Smooth muscle cell (in vitro differentiated cells): Measurements from ENCODE around the gene SH3PXD2A. TPM values are rescaled to one million over a fixed set of nuclear protein-coding genes. Genes with fewer than 3 reads are reported as not detected.
"Not testable (repeated sequence)": the region's sequence is repeated elsewhere in the genome, so short reads cannot be mapped to it uniquely, and the experiment has no call there.

Source experiments
- DNase-seq: peaks from one replicate; lab custom pipeline; 2025; ENCODE audit not compliant: unreplicated experiment; lab: John Stamatoyannopoulos, UW
- H2AFZ ChIP-seq: fragments of 200-600 bp; sonication (generic); 2 replicates; pipeline ENCODE4 v1.6.0; 2016; ENCODE audit warnings: antibody characterized with exemption, low read depth, mild to moderate bottlenecking
- H3F3A ChIP-seq: fragments of 200-600 bp; sonication (generic); 2 replicates; pipeline ENCODE4 v1.6.0; 2017; ENCODE audit warnings: antibody characterized with exemption, low read depth
- H3K27ac ChIP-seq: fragments of 200-600 bp; sonication (generic); 2 replicates; pipeline ENCODE4 v1.5.1; 2016; ENCODE audit warnings: low read depth, mild to moderate bottlenecking
- H3K27me3 ChIP-seq: fragments of 200-600 bp; sonication (generic); 2 replicates; pipeline ENCODE4 v1.6.1; 2016; ENCODE audit warnings: low read depth, mild to moderate bottlenecking
- H3K36me3 ChIP-seq: fragments of 200-600 bp; sonication (generic); 2 replicates; pipeline ENCODE4 v1.5.1; 2016; ENCODE audit warnings: low read depth
- H3K4me1 ChIP-seq: fragments of 200-600 bp; sonication (generic); 2 replicates; pipeline ENCODE4 v1.5.1; 2016; ENCODE audit warnings: low read depth
- H3K4me2 ChIP-seq: fragments of 200-600 bp; sonication (generic); 2 replicates; pipeline ENCODE4 v1.6.0; 2016; ENCODE audit warnings: mild to moderate bottlenecking
- H3K4me3 ChIP-seq: fragments of 200-600 bp; sonication (generic); 2 replicates; pipeline ENCODE4 v1.5.1; 2016; ENCODE audit warnings: mild to moderate bottlenecking
- H3K79me2 ChIP-seq: fragments of 200-600 bp; sonication (generic); 2 replicates; pipeline ENCODE4 v1.6.0; 2016; ENCODE audit warnings: low read depth, mild to moderate bottlenecking
- H3K9ac ChIP-seq: fragments of 200-600 bp; sonication (generic); 2 replicates; pipeline ENCODE4 v1.6.0; 2016; ENCODE audit warnings: low read depth
- H3K9me3 ChIP-seq: fragments of 200-600 bp; sonication (generic); replicated peaks from 2 replicates; pipeline ENCODE4 v1.5.1; 2016; ENCODE audit warnings: low read depth
- H4K20me1 ChIP-seq: fragments of 200-600 bp; sonication (generic); 2 replicates; pipeline ENCODE4 v1.6.0; 2016; ENCODE audit warnings: low read depth
- CTCF ChIP-seq: fragments of 200-600 bp; sonication (generic); IDR thresholded peaks from 2 replicates; pipeline ENCODE4 v1.5.1; 2017; ENCODE audit warnings: borderline replicate concordance, mild to moderate bottlenecking, antibody characterized with exemption; ENCODE audit not compliant: insufficient read depth, poor library complexity, severe bottlenecking
- WGBS: methylation state at CpG from one replicate; pipeline ENCODE4 v1.1.7; 2016; ENCODE audit warnings: low lambda C conversion rate; 5-methylcytosine and 5-hydroxymethylcytosine counted together
- polyA plus RNA-seq: library from polyadenylated mRNA; unstranded; fragments of >200 nt; fragmentation: Nextera tagmentation; extraction: Ambion mirVana; gene quantifications from 2 replicates; pipeline ENCODE4 v1.2.1, GENCODE V29; 2016
- total RNA-seq: library from RNA; depleted of rRNA; stranded (reverse); fragments of >200 nt; gene quantifications from 2 replicates; pipeline ENCODE4 v1.2.3, GENCODE V29; 2014

Gene SH3PXD2A
- total and polyA plus RNA-seq, 2 experiments from 2014 or later, result 30.1 to 37.9 TPM

DNA sequence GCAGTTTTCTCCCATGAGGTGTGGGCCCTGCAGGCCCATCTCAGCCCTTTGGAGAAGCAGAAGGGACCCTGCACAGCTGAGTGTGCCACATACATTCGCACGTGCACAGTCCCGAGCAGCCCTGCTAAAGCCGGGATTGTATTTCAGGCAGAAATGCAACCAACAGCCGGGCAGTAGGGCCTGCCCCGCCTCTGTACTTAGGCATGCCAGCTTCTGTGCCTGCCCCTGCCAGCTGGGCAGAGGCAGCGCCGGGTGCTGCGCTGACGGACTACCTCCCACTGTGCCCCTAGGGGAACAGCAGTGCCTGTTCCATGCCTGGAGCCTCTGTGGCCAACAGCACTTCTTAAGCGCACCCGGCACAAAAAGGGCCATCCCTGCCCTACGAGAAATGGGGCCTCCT, 191.6 kb downstream of the SH3PXD2A start:
- peaks cover 45% of the 10 kb centered on the region for H3K79me2 ChIP-seq
- peaks cover 31% of the 10 kb centered on the region for H4K20me1 ChIP-seq
- no peaks in the 10 kb centered on the region for H3F3A ChIP-seq
- no peaks in the 10 kb centered on the region for H3K9me3 ChIP-seq
- no peak for TF ChIP-seq CTCF
- no peak overlapping the region for H3K9ac ChIP-seq
- H3K4me1 ChIP-seq, result peaks cover 29% of the 10 kb centered on the region
- H3K4me2 ChIP-seq, result no peak overlapping the region
- DNase-seq, result no peak
- 87% methylated on average over 13 of the region's 13 CpGs for WGBS
- no peaks in the 10 kb centered on the region for H3K36me3 ChIP-seq
- no peak overlapping the region for H3K4me3 ChIP-seq
- peak overlapping the region; percentile 9 for H3K27ac ChIP-seq
- H3K27me3 ChIP-seq, result no peaks in the 10 kb centered on the region
- H2AFZ ChIP-seq, result no peak overlapping the region

DNA sequence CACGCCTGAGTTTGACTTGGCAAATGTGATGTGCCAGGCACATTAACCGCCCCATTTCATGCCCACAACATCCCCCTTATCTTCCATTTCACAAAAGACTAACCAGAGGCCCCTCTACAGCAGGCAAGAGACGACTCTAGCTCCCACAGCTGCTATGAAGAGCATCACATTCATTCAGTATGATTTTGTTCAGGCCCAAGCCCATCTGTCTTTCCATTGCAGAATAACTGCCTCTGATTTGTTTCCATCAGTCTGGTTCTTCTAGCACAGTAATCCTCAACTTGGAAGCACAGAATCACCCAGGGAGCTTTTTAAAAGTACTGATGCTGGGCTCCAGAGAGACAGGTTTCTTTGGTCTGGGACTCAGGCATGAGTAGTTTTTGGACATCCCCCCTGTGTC, 192.1 kb downstream of the SH3PXD2A start:
- H2AFZ ChIP-seq, result no peak overlapping the region
- 86% methylated on average over 3 of the region's 3 CpGs for WGBS
- peaks cover 45% of the 10 kb centered on the region for H3K79me2 ChIP-seq
- no peak overlapping the region for H3K9ac ChIP-seq
- H3K36me3 ChIP-seq, result no peaks in the 10 kb centered on the region
- TF ChIP-seq CTCF, result no peak
- H3K4me3 ChIP-seq, result no peak overlapping the region
- H3K27me3 ChIP-seq, result no peaks in the 10 kb centered on the region
- peak overlapping the region; percentile 9 for H3K27ac ChIP-seq
- no peak for DNase-seq
- H3K4me2 ChIP-seq, result no peak overlapping the region
- peaks cover 31% of the 10 kb centered on the region for H4K20me1 ChIP-seq
- no peaks in the 10 kb centered on the region for H3F3A ChIP-seq
- H3K4me1 ChIP-seq, result peaks cover 27% of the 10 kb centered on the region
- H3K9me3 ChIP-seq, result no peaks in the 10 kb centered on the region

- 99% methylated on average over 3 of the region's 3 CpGs for WGBS
- H3K4me1 ChIP-seq, result peaks cover 26% of the 10 kb centered on the region
- not testable (repeated sequence) for H3F3A ChIP-seq, H3K4me2 ChIP-seq, H3K4me3 ChIP-seq, H2AFZ ChIP-seq, H3K36me3 ChIP-seq, H3K9ac ChIP-seq, H3K27me3 ChIP-seq, H3K9me3 ChIP-seq, DNase-seq
- H3K27ac ChIP-seq, result peak overlapping the region; percentile 9
- H4K20me1 ChIP-seq, result peaks cover 31% of the 10 kb centered on the region
- peaks cover 51% of the 10 kb centered on the region for H3K79me2 ChIP-seq
These were observed 192.7 kb downstream of the SH3PXD2A start for GRCh38 chr10:103662704-103663103.

DNA sequence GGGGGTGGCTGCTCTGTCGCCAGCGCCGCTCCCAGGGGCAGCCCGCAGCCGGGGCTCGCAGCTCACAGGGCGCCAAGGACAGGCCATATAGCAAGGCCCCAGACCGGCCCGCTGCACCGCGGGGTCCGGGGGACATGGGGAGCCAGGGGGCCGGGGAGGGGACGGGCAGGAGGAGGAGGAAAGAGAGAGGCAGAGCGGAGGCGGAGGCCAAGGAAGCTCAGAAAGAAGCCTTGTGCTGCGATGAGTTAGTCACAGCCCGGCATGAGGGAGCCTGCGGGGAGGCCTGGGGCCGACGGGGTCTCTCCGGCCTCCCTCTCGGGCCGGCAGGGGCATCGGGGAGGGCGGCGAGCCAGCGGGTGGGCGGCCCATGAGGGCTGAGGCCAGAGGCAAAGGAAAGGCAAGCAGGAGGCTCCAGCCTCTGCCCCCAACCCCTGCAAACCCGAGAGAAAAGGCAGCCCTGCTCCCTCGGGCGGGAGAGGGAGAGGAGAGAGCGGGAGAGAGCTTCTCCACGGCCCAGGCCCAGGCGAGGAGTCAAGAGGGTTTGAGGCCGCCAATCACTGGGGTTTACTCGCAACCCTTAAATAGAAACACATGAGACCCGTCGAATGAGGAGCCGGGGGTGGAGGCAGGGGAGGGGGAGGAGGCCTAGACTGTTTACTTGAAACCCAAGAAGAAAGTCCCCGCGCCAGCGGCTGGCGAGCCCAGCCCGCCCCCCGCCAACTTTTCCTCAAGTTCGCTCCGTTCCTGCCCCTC, 194.0 kb downstream of the SH3PXD2A start:
- Histone ChIP-seq H3K36me3 (no peaks in the 10 kb centered on the region), H3K4me2 (peak overlapping the region; percentile 78), H3K79me2 (peaks cover 54% of the 10 kb centered on the region), H4K20me1 (peaks cover 31% of the 10 kb centered on the region), H3K27ac (peak overlapping the region; percentile 87), H3F3A (no peaks in the 10 kb centered on the region), H3K9ac (peak overlapping the region; percentile 62), H3K9me3 (no peaks in the 10 kb centered on the region), H3K27me3 (no peaks in the 10 kb centered on the region), H3K4me3 (peak overlapping the region; percentile 25), H3K4me1 (peaks cover 18% of the 10 kb centered on the region), H2AFZ (no peak overlapping the region)
- 50% methylated on average over 25 of the region's 48 CpGs for WGBS
- no peak for TF ChIP-seq CTCF
- DNase-seq, result peak; percentile 33
